NCI-H345 treated with DMSO at 0.1 percent for 48 hours (cell line): ENCODE measurements around the gene PRKAR1B.

Experiments used
- DNase-seq: peaks from one replicate; lab custom pipeline; 2025; ENCODE audit not compliant: unreplicated experiment; lab: John Stamatoyannopoulos, UW

Gene PRKAR1B

GRCh38 chr7:514651-515598 is 212.2 kb downstream of the PRKAR1B start:
- no peak for DNase-seq

DNA sequence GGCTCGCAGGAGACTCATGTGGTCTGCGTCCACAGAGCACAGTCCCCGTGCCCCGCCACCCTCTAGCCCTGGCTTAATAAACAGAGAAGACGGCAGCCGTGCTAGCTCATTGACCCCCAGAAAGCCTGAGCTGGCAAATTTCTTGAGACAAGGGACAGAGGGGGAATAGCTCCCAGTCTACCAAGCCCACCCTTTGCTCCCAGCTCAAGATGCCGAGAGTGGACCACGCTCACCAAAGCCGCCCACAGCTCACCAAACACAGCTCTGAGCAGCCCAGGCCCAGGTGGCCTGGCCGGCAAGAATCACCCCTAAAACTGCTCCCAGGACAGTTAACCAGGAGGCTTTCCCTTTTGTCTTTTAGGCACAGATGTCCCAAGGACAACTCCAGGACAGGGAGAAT is 212.8 kb downstream of the PRKAR1B start:
- DNase-seq: no peak

DNA sequence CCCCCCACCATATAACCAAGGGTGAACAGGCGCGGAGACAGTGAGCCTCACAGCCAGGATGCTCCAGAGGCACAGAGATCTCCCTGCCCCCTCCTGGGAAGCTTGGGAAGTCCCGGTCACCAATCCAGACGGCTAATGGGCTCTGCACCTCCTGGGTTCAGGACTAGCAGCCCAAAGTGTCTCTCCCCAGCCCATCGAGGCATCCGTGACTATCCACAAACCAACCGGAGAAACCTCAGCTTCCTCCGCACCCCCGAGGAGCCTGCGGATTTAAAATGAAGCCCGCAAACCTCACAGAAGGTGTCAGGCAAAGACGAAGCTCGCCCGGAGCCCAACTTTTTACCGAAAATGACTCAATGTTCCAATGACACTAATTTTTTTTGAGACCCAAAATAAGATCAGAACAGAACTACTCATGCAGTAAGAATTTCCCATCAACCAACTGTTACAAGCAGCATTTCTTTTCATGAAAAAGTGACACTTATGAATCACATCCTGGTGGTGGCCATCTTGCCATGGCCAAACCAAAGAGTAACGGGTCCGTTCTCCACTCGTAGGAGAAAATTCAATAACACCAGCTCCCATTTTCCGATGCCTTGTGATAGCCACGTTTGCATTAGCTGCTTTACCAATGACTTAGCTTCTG is 213.4 kb downstream of the PRKAR1B start:
- no peak for DNase-seq

DNA sequence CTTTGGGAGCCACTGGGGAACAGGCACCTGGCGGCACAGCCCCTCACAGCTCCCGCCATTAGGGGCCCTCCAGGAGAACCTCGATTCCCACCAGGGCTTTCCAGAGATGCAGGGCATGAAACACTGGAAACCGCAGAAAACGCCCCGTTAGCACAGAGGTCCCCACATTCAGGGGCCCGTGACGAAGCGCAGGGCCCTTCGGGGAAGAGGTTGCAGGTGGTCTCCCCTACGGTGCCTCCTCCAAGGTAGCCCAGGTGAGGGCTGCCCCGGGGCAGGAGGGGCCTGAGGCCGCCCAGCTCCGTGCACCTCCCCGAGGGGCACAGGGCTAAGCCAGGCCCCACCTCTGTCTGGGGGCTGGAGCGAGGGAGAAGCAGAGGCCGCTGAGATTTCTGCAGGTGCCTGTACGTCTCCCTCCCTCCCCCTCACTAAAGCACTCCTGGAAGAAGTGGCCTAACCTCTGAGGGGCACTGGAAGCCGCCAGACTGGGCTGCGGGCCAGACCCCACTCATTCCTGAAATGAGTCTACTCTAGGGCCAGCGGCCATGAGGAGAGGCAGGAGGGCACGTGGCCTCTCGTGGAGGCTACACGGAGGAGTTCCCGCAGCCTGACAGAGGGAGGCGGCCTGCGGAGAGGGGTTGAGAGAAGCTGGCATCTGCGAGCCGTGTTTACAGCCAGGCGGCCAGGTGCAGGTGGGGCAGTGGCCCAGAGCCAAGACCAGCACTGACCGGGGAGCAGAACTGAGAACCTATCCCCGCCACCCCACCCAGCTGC is 214.4 kb downstream of the PRKAR1B start:
- DNase-seq: no peak

GRCh38 chr7:512146-512510 is 215.0 kb downstream of the PRKAR1B start:
- DNase-seq: no peak

DNA sequence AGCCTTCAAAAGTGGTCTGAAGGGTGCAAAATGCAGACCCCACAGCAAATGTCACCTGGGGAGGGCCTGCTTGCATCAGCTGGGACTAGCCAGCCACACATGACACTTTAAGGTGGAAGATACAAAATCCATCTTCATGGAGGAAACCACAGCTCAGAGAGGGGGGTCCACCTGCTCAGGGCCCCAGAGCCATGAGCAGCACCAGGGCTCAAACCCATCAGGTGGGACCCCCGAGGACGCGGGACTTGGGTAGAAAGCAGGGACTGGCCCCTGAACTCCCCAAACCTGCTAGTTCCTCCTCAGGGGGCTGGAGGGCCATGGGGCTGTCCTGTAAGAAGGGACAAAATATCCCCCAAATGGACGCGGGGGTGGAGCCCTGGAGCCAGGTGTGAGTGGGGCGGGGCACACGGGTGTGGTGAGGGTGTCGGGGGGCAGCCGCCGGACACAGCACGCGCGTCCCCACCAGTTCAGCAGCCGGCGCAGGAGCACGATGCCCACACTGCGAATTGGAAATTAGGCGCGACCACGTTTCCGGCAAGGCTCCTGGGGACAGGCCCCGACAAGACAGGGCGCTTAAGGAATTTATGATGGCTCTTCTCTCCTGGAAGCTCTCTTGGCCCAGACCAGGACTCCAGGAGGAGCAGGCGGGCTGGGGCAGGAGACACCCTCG is 215.5 kb downstream of the PRKAR1B start:
- no peak for DNase-seq

DNA sequence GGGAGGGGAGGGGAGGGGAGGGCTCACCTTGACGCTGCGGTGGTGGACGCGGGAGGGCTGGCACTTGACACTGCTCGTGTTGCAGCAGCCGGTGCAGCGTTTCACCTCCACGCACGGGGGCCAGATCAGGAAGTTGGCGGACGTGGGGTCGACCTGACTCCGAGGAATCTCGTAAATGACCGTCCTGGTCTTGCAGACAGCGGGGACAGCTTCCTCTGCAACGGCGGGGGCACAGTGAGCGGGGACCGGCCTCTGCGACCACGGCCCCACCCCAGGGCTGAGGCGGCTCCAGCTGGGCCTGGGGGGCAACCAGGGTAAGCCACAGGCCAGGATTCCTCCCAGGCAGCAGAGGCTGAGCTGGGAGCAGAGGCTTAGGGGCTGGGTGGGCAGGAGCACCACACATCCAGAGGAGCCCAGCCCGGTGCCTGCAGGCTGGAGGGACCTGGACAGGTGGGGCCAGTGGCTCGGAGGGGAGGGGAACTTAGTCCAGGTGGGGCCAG is 216.2 kb downstream of the PRKAR1B start:
- no peak for DNase-seq

DNA sequence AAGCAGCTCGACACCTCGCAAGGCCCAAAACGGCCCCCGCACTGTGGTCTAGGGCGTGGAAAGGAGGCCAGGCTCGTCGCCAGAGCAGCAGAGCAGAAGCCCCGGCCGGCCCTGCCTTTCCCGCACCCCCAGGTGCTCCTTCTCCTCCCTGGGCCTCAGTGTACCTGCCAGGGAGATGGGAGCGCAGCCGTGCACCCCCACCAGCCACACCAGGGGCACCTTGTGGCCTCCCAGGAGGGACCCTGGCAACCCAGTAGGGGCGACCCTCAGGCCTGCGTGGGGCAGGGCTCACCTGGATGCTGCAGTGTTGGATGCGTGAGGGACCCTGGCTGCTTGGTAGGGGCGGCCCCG is 217.0 kb downstream of the PRKAR1B start:
- DNase-seq: no peak

DNA sequence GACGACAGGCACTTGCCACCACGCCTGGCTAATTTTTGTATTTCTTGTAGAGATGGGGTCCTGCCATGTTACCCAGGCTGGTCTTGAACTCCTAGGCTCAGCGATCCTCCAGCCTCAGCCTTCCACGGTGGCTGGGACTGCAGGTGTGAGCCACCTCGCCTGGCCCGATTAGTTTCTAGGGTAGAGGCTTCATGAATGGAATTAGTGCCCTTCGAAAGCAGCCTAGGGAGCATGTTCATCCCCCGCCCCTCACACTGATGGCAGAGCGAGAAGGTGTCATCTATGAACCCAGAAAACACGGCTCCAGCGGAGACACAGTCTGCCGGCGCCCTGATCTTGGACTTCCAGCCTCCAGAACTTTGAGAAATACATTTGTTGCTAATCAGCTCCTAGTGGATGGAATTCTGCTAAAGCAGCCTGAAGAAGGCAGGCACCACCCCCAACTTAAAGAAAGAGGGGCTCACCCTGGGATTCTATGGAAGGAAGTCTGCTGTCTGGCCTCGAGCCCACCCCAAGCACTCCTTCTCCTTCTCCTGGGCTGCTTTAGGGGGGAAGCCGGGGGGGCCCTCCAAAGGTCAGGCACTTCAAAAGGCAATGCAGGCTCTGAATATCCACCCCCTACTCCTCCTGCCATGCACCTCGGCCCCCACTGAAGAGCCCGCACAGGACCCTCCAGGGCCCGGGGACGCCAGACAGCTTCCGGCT is 217.5 kb downstream of the PRKAR1B start:
- DNase-seq: no peak

DNA sequence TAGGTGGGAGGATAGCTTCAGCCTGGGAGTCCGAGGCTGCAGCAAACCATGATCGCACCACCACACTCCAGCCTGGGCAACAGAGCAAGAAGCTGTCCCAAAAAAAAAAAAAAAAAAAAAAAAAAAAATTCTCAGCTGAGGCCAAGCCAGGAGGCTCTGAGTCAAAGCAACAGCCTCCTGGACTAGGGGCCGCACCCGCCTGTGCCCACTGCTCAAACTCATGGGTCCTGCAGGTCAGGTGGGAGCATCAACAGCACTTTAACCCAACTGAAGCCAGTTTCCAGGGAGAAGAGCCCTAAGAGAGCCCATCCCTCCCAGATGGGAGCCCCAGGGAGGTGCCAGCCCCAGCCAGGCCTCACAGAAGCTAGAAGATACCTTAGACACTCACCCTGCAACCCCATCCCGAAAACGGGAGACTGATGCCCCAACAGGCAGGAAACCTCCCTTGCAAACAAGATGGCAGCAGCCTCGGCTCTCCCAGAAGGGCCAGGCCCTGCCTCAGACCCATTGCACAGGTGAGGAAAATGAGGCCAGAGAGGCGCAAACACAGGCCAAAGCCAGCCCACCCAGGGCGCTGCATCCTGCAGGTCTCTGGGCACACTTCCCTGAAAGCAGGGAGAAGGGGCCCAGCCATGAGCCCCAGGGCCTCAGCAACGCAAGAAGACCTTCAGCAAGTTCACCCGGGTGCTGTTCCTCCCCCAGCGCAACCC is 218.5 kb downstream of the PRKAR1B start:
- no peak for DNase-seq

GRCh38 chr7:507623-508300 is 219.3 kb downstream of the PRKAR1B start:
- no peak for DNase-seq

DNA sequence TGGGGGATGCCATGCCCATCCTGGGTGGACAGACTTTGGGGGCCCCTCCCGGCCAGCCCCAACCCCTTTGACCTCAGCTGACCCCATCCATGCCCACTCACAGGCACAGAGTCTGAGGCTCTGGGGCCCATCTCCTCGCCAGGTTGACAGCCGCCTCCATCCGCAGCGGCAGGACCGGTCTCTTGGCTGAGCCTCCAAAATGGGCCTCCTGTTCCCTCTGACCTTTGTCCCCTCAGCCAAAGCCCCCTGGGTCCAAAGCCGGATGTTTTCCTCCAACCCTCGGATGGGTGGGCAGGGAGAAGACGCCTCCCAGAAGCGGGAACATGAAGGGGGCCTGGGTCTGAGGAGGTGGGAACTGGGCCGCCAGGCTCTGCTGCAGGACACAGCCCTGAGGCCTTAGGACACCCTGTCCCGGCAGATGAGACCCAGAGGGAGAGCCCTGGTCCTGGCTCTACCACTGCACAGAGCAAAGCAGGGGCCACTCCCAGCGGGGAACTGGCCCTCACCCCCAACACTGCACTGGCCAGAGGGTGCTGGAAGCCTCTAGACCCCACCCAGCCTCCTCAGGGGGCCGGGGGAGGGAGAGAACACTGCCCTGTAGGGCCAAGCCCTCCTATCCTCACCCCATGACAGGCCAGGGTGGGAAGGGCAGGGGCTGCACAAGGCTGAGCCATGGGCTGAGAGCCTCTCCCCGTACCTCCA is 220.0 kb downstream of the PRKAR1B start:
- DNase-seq: no peak

GRCh38 chr7:506391-506831 is 220.7 kb downstream of the PRKAR1B start:
- no peak for DNase-seq

DNA sequence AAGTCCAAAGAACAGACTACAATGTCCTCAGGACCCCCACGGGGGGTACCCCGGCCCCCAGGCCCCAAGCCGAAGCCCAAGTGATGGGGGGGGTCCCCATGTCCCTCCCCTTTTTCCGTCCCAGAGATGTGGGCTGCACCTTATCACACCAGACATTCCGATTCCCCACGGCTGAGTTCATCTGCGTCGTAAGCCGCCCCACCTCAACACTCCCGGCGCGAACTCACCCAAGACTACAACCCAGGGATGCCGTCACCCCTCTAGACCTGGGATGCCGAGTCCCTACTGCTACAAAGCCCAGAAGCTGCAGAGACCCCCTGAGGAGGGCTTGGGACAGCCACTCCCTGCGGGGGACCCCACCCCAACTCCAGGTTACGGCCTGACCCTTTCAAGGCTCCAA is 221.9 kb downstream of the PRKAR1B start:
- DNase-seq: no peak

DNA sequence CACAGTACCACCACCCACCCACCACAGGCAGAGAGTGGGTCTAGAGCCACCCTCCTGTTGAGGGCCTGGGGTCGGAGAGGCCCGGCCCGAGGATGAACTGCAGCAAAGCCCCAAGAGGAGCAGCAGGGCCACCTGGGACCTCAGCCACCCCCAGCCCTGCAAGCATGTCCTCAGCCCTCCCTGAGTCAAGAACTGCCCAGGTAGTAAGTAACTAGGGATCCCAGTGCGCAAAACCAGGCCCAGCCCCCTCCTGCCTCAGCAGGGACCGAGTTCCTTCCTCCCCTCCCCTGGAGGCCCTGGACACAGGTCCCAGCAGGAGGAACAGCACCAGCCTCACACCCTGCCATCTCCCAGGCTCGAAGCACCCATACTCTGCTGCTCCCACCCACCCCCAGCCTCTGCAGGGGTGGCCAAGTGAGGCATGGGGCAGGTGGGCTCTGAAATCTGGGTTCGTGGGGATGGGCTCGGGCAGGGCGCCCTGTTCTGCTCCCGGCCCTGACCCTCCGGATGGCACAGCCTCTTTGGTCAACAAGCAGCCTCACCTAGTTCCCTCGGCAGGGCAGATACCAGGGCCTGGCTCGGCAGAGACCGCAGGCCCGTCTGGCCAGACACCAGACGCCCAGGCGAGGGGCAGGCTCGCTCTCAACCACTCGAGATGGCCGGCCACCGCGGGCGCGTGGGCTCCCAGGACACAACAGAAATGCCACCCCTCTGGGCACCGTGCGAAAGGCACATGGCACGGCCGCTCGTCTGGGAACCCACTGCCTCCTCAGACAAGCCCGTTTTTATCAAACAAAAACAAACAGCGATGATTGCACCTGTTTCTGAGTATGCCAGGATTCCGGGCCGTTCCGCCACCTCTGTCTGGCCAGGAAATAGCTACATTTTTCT is 222.6 kb downstream of the PRKAR1B start:
- DNase-seq: no peak

DNA sequence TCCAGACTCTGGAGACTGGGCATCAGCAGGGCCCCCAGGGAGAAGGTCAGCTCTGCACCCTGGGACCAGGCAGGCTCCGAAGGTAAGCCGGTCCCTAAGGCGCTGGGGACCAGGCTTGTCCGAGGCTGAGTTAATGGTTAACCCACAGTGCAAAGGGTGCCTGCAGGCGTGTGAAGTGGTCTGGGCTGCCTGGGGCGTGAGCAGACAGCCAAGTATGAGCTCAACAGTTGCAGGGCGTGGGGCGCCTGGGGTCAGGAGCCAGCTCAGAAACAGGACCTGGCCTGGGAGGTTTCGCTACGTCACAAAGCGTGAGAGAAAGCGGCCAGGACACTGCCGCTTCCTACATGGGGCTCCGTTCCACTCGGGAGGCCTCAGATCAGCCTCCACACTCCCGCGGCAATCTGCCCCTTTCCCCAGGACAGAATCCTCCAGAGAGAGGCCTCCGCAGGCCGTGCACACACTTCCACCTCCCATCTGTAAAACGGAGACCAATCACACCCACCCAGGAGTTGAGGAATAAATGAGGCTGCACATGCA is 223.4 kb downstream of the PRKAR1B start:
- DNase-seq: no peak

DNA sequence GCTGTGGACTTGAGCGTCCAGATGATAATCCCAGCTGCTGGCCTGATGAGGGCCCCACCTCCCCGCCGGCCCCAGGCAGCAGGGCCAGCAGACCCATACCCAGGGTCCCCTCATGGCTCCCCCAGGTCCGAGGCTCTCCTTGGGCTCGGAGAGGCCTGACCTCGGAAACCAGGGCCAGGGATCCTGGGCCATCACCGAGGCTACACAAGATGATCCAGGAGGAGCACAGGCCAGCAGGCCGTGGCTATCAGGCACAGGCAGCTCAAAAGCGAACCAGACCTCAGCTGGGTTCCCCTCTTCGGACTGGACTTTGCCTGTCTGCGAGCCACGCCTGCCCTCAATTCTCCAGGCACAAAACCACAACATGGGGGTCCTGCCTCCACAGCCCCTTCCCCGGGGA is 224.8 kb downstream of the PRKAR1B start:
- no peak for DNase-seq
